Measurements from ENCODE around the gene TNC.

Gene TNC

GRCh38 chr9:115138151-115138550, 20.2 kb upstream of the TNC start:
- Histone ChIP-seq H3K9me3 (no peaks in the 10 kb centered on the region), H3K27me3 (no peaks in the 10 kb centered on the region), H3K36me3 (no peaks in the 10 kb centered on the region), H3K4me1 (no peaks in the 10 kb centered on the region), H3K4me3 (ENCODE audit: low read depth, low read length) (no peak overlapping the region)
- TF ChIP-seq, protein P1, sequence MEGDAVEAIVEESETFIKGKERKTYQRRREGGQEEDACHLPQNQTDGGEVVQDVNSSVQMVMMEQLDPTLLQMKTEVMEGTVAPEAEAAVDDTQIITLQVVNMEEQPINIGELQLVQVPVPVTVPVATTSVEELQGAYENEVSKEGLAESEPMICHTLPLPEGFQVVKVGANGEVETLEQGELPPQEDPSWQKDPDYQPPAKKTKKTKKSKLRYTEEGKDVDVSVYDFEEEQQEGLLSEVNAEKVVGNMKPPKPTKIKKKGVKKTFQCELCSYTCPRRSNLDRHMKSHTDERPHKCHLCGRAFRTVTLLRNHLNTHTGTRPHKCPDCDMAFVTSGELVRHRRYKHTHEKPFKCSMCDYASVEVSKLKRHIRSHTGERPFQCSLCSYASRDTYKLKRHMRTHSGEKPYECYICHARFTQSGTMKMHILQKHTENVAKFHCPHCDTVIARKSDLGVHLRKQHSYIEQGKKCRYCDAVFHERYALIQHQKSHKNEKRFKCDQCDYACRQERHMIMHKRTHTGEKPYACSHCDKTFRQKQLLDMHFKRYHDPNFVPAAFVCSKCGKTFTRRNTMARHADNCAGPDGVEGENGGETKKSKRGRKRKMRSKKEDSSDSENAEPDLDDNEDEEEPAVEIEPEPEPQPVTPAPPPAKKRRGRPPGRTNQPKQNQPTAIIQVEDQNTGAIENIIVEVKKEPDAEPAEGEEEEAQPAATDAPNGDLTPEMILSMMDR (IDR thresholded peaks at IDR 0.05; ENCODE audit: low read depth, low read length): no peak
- DNase-seq: no peak

DNA sequence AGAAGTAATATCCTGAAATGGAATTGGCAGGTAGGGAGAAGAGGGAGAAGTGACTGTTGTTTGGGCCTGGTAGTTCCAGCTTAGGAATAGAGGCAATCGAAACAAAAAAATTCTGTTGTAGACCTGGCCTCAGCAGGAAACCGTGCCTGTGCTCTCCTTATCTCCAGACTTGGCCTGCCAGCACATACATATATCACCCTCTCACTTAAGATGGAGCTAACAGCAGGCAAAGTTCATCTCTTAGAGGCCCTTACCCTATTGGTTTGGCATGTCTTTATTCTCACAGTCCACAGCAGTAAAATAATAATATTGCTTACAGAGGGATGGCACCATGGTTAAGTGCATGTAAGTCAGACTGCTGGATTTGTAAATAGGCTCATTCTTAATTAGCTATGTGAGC, 19.6 kb upstream of the TNC start:
- Histone ChIP-seq H3K4me3 (ENCODE audit: low read depth, low read length) (no peak overlapping the region), H3K36me3 (no peaks in the 10 kb centered on the region), H3K4me1 (no peaks in the 10 kb centered on the region), H3K27me3 (no peaks in the 10 kb centered on the region), H3K9me3 (no peaks in the 10 kb centered on the region)
- TF ChIP-seq, protein P1 (IDR thresholded peaks at IDR 0.05; ENCODE audit: low read depth, low read length): no peak
- DNase-seq: no peak

- TF ChIP-seq, protein P1 (IDR thresholded peaks at IDR 0.05; ENCODE audit: low read depth, low read length): no peak
Measured at GRCh38 chr9:115135821-115136778, 18.1 kb upstream of the TNC start.

DNA sequence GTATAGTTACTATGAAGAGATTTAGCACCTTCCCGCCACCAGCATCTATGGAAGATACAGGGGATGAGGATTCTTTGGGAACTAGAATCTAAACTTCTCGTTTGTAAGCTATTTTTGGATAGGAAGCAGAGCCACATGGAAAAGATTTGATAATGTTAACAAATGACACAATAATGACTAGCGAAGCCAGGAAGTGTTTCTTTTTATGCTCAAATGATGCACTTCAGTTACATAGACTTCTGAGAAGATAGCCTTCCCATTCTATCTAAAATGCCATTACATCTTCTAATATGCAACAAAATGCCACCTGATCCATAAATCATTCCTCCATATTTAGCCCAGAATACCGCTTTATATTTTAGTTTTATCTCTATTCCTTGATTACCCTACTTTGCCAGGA, 17.0 kb upstream of the TNC start:
- DNase-seq: no peak
- TF ChIP-seq, protein P1 (IDR thresholded peaks at IDR 0.05; ENCODE audit: low read depth, low read length): no peak
- no peaks in the 10 kb centered on the region for H3K4me1 ChIP-seq
- no peaks in the 10 kb centered on the region for H3K9me3 ChIP-seq
- H3K27me3 ChIP-seq: no peaks in the 10 kb centered on the region
- no peak overlapping the region for H3K4me3 ChIP-seq (ENCODE audit: low read depth, low read length)
- H3K36me3 ChIP-seq: no peaks in the 10 kb centered on the region

More at GRCh38 chr9:115135821-115136778, 18.1 kb upstream of the TNC start:
- H3K27me3 ChIP-seq: no peaks in the 10 kb centered on the region
- H3K4me3 ChIP-seq (ENCODE audit: low read depth, low read length): no peak overlapping the region
- H3K9me3 ChIP-seq: no peaks in the 10 kb centered on the region
- no peaks in the 10 kb centered on the region for H3K36me3 ChIP-seq
- H3K4me1 ChIP-seq: no peaks in the 10 kb centered on the region
- DNase-seq: no peak

- H3K4me1 ChIP-seq: no peaks in the 10 kb centered on the region
- H3K9me3 ChIP-seq: no peaks in the 10 kb centered on the region
- no peak overlapping the region for H3K4me3 ChIP-seq (ENCODE audit: low read depth, low read length)
- TF ChIP-seq, protein P1 (IDR thresholded peaks at IDR 0.05; ENCODE audit: low read depth, low read length): no peak
- no peaks in the 10 kb centered on the region for H3K36me3 ChIP-seq
- H3K27me3 ChIP-seq: no peaks in the 10 kb centered on the region
- DNase-seq: no peak
Measured at GRCh38 chr9:115133649-115134048, 15.7 kb upstream of the TNC start.

GRCh38 chr9:115132648-115133047, 14.7 kb upstream of the TNC start:
- H3K4me1 ChIP-seq: no peaks in the 10 kb centered on the region
- no peak overlapping the region for H3K4me3 ChIP-seq (ENCODE audit: low read depth, low read length)
- no peaks in the 10 kb centered on the region for H3K36me3 ChIP-seq
- DNase-seq: no peak
- H3K9me3 ChIP-seq: no peaks in the 10 kb centered on the region
- TF ChIP-seq, protein P1 (IDR thresholded peaks at IDR 0.05; ENCODE audit: low read depth, low read length): no peak
- H3K27me3 ChIP-seq: no peaks in the 10 kb centered on the region

All from BE2C (cell line).